ENCODE data around the gene LAMC3. TPM values are rescaled to one million over a fixed set of nuclear protein-coding genes. Genes with fewer than 3 reads are reported as not detected.

LAMC3 gene
- total RNA-seq, 1 experiment from 2014 or later: 4.6 TPM

GRCh38 chr9:131067625-131068024, 58.7 kb downstream of the LAMC3 start:
- H3K4me2 ChIP-seq (ENCODE audit: low read length): no peak overlapping the region
- no TSS peak for BruUV-seq (replicated peaks)
- no peaks in the 10 kb centered on the region for H3K9me3 ChIP-seq (ENCODE audit: low read length)
- H3K4me1 ChIP-seq (ENCODE audit: insufficient read depth, low read length): no peaks in the 10 kb centered on the region
- TF ChIP-seq EZH2 (IDR thresholded peaks at IDR 0.05; ENCODE audit: low read length, unreplicated experiment): no peak
- TF ChIP-seq EZH2phosphoT487 (IDR thresholded peaks at IDR 0.05; ENCODE audit: borderline replicate concordance, low read length): no peak
- no peak for TF ChIP-seq CTCF (conservative IDR thresholded peaks at IDR 0.05; ENCODE audit: low read depth, low read length)
- no peaks in the 10 kb centered on the region for H4K20me1 ChIP-seq (ENCODE audit: low read length)
- H3K4me3 ChIP-seq (ENCODE audit: low read length): no peak overlapping the region
- H2AFZ ChIP-seq (ENCODE audit: low read length): no peak overlapping the region
- H3K9ac ChIP-seq (ENCODE audit: low read length): no peak overlapping the region
- no peaks in the 10 kb centered on the region for H3K36me3 ChIP-seq (ENCODE audit: low read depth, low read length)
- DNase-seq: no peak
- ChIA-PET CTCF (no interaction called here), POLR2A (ENCODE audit: unreplicated experiment) (no interaction called here)
- no peak overlapping the region for H3K27ac ChIP-seq (ENCODE audit: low read length)
- no peaks in the 10 kb centered on the region for H3K79me2 ChIP-seq (ENCODE audit: low read length)
- H3K27me3 ChIP-seq (ENCODE audit: low read length): no peaks in the 10 kb centered on the region
- intact Hi-C loops (cut with micrococcal nuclease): no loop called here
- no peaks in the 10 kb centered on the region for H3F3A ChIP-seq (ENCODE audit: low read length, unreplicated experiment)
- no peak for ATAC-seq
- H3K9me2 ChIP-seq (replicated peaks; ENCODE audit: low read length): no peaks in the 10 kb centered on the region

- POLR2A ChIA-PET (ENCODE audit: unreplicated experiment): no interaction called here
Observed at GRCh38 chr9:131068076-131068816, 59.3 kb downstream of the LAMC3 start.

More at GRCh38 chr9:131068076-131068816, 59.3 kb downstream of the LAMC3 start:
- H3K4me1 ChIP-seq (ENCODE audit: insufficient read depth, low read length): no peaks in the 10 kb centered on the region
- H3K4me3 ChIP-seq (ENCODE audit: low read length): no peak overlapping the region
- DNase-seq: no peak
- H3K9ac ChIP-seq (ENCODE audit: low read length): no peak overlapping the region
- no peaks in the 10 kb centered on the region for H3K27me3 ChIP-seq (ENCODE audit: low read length)
- H3F3A ChIP-seq (ENCODE audit: low read length, unreplicated experiment): no peaks in the 10 kb centered on the region
- ATAC-seq: no peak
- H4K20me1 ChIP-seq (ENCODE audit: low read length): no peaks in the 10 kb centered on the region
- H3K79me2 ChIP-seq (ENCODE audit: low read length): no peaks in the 10 kb centered on the region
- intact Hi-C loops (cut with micrococcal nuclease): no loop called here
- H3K36me3 ChIP-seq (ENCODE audit: low read depth, low read length): no peaks in the 10 kb centered on the region
- CTCF ChIA-PET: no interaction called here
- no TSS peak for BruUV-seq (replicated peaks)
- no peak overlapping the region for H3K27ac ChIP-seq (ENCODE audit: low read length)
- H2AFZ ChIP-seq (ENCODE audit: low read length): no peak overlapping the region
- H3K4me2 ChIP-seq (ENCODE audit: low read length): no peak overlapping the region
- no peaks in the 10 kb centered on the region for H3K9me3 ChIP-seq (ENCODE audit: low read length)
- H3K9me2 ChIP-seq (replicated peaks; ENCODE audit: low read length): no peaks in the 10 kb centered on the region
- TF ChIP-seq CTCF (conservative IDR thresholded peaks at IDR 0.05; ENCODE audit: low read depth, low read length): no peak
- TF ChIP-seq EZH2 (IDR thresholded peaks at IDR 0.05; ENCODE audit: low read length, unreplicated experiment): no peak
- TF ChIP-seq EZH2phosphoT487 (IDR thresholded peaks at IDR 0.05; ENCODE audit: borderline replicate concordance, low read length): no peak
